ENCODE results near the gene UTS2B. TPM values are rescaled to one million over a fixed set of nuclear protein-coding genes. Genes with fewer than 3 reads are reported as not detected.

Gene UTS2B
- total and polyA plus RNA-seq, 2 of the 13 experiments (the other 11 are each of a cell fraction or from before 2014, with no cell fraction given), result 0.03 to 0.46 TPM

GRCh38 chr3:191328962-191329653 lies 1.2 kb downstream of the UTS2B start, which contains the start of gene CCDC50 (continued):
- TF ChIP-seq EEA1 (CRISPR knock-in tag; IDR thresholded peaks at IDR 0.05; ENCODE audit: borderline replicate concordance) (peak; percentile 91; the same call in 1 of the 2 replicates), IRX3 (CRISPR knock-in tag; IDR thresholded peaks at IDR 0.05; ENCODE audit: borderline replicate concordance, low read depth) (no peak), MAFK (conservative IDR thresholded peaks at IDR 0.05 in 1 of 2, IDR thresholded peaks at IDR 0.05 in 1 of 2; ENCODE audit: low read length in 2 of 2) (no peak), NFE2 (CRISPR knock-in tag; IDR thresholded peaks at IDR 0.05) (no peak), ISX (CRISPR knock-in tag; conservative IDR thresholded peaks at IDR 0.05) (no peak), ZNF772 (CRISPR knock-in tag; IDR thresholded peaks at IDR 0.05) (peak; percentile 82), SCMH1 (CRISPR knock-in tag; IDR thresholded peaks at IDR 0.05; ENCODE audit: borderline replicate concordance) (no peak), ZBTB7B (CRISPR knock-in tag; IDR thresholded peaks at IDR 0.05) (peak; percentile 65; the same call in 1 of the 2 replicates), ZNF317 (CRISPR knock-in tag; IDR thresholded peaks at IDR 0.05) (peak; percentile 67), HDAC6 (IDR thresholded peaks at IDR 0.05; ENCODE audit: low read depth, low read length) (no peak), KDM2A (CRISPR knock-in tag; IDR thresholded peaks at IDR 0.05; ENCODE audit: borderline replicate concordance, low read depth) (peak; percentile 95), NR2C2 (CRISPR knock-in tag; IDR thresholded peaks at IDR 0.05; ENCODE audit: borderline replicate concordance) (no peak; the same call in 1 of the 2 replicates), ZNF335 (CRISPR knock-in tag; IDR thresholded peaks at IDR 0.05) (no peak), ZNF781 (CRISPR knock-in tag; IDR thresholded peaks at IDR 0.05; ENCODE audit: borderline replicate concordance, not compliant biosample characterization) (peak; percentile 45), ZNF605 (CRISPR knock-in tag; IDR thresholded peaks at IDR 0.05) (peak; percentile 72; the same call in 1 of the 2 replicates), RFX5 (IDR thresholded peaks at IDR 0.05; ENCODE audit: low read depth, low read length) (no peak), XBP1 (CRISPR knock-in tag; IDR thresholded peaks at IDR 0.05) (no peak; the same call in 1 of the 2 replicates), SOX6 (IDR thresholded peaks at IDR 0.05) (no peak), SOX6 (CRISPR knock-in tag; IDR thresholded peaks at IDR 0.05) (peak; percentile 83), ETV5 (CRISPR knock-in tag; IDR thresholded peaks at IDR 0.05; ENCODE audit: borderline replicate concordance) (peak; percentile 99), ZEB1 (IDR thresholded peaks at IDR 0.05; ENCODE audit: insufficient replicate concordance, low read depth) (peak; percentile 69), ZNF207 (IDR thresholded peaks at IDR 0.05; ENCODE audit: borderline replicate concordance) (no peak), MTF1 (CRISPR knock-in tag; IDR thresholded peaks at IDR 0.05) (no peak; the same call in 1 of the 2 replicates), ESRRA (CRISPR knock-in tag; IDR thresholded peaks at IDR 0.05; ENCODE audit: low read depth) (peak; percentile 59; the same call in 1 of the 2 replicates), CREM (IDR thresholded peaks at IDR 0.05) (0 out of 2 replicates have a peak, but pooled peaks have one; percentile 16), CREM (CRISPR knock-in tag; IDR thresholded peaks at IDR 0.05) (no peak), RXRB (CRISPR knock-in tag; IDR thresholded peaks at IDR 0.05; ENCODE audit: borderline replicate concordance) (peak; percentile 61; the same call in 1 of the 2 replicates), ZNF510 (CRISPR knock-in tag; IDR thresholded peaks at IDR 0.05; ENCODE audit: low read depth) (no peak)
- TF ChIP-seq, protein P1, sequence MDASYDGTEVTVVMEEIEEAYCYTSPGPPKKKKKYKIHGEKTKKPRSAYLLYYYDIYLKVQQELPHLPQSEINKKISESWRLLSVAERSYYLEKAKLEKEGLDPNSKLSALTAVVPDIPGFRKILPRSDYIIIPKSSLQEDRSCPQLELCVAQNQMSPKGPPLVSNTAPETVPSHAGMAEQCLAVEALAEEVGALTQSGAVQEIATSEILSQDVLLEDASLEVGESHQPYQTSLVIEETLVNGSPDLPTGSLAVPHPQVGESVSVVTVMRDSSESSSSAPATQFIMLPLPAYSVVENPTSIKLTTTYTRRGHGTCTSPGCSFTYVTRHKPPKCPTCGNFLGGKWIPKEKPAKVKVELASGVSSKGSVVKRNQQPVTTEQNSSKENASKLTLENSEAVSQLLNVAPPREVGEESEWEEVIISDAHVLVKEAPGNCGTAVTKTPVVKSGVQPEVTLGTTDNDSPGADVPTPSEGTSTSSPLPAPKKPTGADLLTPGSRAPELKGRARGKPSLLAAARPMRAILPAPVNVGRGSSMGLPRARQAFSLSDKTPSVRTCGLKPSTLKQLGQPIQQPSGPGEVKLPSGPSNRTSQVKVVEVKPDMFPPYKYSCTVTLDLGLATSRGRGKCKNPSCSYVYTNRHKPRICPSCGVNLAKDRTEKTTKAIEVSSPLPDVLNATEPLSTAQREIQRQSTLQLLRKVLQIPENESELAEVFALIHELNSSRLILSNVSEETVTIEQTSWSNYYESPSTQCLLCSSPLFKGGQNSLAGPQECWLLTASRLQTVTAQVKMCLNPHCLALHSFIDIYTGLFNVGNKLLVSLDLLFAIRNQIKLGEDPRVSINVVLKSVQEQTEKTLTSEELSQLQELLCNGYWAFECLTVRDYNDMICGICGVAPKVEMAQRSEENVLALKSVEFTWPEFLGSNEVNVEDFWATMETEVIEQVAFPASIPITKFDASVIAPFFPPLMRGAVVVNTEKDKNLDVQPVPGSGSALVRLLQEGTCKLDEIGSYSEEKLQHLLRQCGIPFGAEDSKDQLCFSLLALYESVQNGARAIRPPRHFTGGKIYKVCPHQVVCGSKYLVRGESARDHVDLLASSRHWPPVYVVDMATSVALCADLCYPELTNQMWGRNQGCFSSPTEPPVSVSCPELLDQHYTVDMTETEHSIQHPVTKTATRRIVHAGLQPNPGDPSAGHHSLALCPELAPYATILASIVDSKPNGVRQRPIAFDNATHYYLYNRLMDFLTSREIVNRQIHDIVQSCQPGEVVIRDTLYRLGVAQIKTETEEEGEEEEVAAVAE (CRISPR knock-in tag; IDR thresholded peaks at IDR 0.05; ENCODE audit: borderline replicate concordance), result peak; percentile 76
